ENCODE data around the gene SIGLEC14.
"Not testable (repeated sequence)": the region's sequence is repeated elsewhere in the genome, so short reads cannot be mapped to it uniquely, and the experiment has no call there.

GRCh38 chr19:51646730-51647129, at the start of gene SIGLEC14:
- TF ChIP-seq, protein P1, sequence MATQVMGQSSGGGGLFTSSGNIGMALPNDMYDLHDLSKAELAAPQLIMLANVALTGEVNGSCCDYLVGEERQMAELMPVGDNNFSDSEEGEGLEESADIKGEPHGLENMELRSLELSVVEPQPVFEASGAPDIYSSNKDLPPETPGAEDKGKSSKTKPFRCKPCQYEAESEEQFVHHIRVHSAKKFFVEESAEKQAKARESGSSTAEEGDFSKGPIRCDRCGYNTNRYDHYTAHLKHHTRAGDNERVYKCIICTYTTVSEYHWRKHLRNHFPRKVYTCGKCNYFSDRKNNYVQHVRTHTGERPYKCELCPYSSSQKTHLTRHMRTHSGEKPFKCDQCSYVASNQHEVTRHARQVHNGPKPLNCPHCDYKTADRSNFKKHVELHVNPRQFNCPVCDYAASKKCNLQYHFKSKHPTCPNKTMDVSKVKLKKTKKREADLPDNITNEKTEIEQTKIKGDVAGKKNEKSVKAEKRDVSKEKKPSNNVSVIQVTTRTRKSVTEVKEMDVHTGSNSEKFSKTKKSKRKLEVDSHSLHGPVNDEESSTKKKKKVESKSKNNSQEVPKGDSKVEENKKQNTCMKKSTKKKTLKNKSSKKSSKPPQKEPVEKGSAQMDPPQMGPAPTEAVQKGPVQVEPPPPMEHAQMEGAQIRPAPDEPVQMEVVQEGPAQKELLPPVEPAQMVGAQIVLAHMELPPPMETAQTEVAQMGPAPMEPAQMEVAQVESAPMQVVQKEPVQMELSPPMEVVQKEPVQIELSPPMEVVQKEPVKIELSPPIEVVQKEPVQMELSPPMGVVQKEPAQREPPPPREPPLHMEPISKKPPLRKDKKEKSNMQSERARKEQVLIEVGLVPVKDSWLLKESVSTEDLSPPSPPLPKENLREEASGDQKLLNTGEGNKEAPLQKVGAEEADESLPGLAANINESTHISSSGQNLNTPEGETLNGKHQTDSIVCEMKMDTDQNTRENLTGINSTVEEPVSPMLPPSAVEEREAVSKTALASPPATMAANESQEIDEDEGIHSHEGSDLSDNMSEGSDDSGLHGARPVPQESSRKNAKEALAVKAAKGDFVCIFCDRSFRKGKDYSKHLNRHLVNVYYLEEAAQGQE (IDR thresholded peaks at IDR 0.05; ENCODE audit: low read depth): not testable (repeated sequence)
- TF ChIP-seq YY1 (IDR thresholded peaks at IDR 0.05; ENCODE audit: low read depth): not testable (repeated sequence)

Measured in Ishikawa (cell line).